SK-N-SH treated with all-trans-retinoic acid at 6 μM for 48 hours (cell line): ENCODE measurements around the gene NMD3.

Source experiments
- ATAC-seq: fragments of 200-7000 bp; cut with Tn5 transposase; 3 replicates; pipeline ENCODE4 v1.9.1; 2020; ENCODE audit warnings: mild to moderate bottlenecking, moderate library complexity
- ARNTL ChIP-seq: fragments of 450-650 bp; formaldehyde crosslinking; IDR thresholded peaks from 2 replicates; pipeline ENCODE4 v1.5.0; 2020; ENCODE audit warnings: low read depth, mild to moderate bottlenecking, moderate library complexity, borderline replicate concordance
- BACH2 ChIP-seq: fragments of 250-450 bp; sonication (Bioruptor Pico); IDR thresholded peaks from 2 replicates; pipeline ENCODE4 v1.9.0; 2021; ENCODE audit warnings: mild to moderate bottlenecking, borderline replicate concordance
- CSDC2 ChIP-seq: fragments of 250-450 bp; sonication (Bioruptor Pico); IDR thresholded peaks from 2 replicates; pipeline ENCODE4 v1.5.0; 2020; ENCODE audit warnings: mild to moderate bottlenecking, moderate library complexity
- CSRNP3 ChIP-seq: fragments of 250-450 bp; sonication (Bioruptor Pico); IDR thresholded peaks from 2 replicates; pipeline ENCODE4 v1.5.1; 2021; ENCODE audit warnings: mild to moderate bottlenecking, moderate library complexity
- ESRRG ChIP-seq: fragments of 250-450 bp; sonication (Bioruptor Pico); IDR thresholded peaks from 2 replicates; pipeline ENCODE4 v1.6.1; 2021; ENCODE audit warnings: mild to moderate bottlenecking
- ISL1 ChIP-seq: fragments of 250-450 bp; sonication (Bioruptor Pico); IDR thresholded peaks from 2 replicates; pipeline ENCODE4 v2.1.2; 2022; ENCODE audit warnings: mild to moderate bottlenecking, moderate library complexity
- OSR1 ChIP-seq: fragments of 250-450 bp; sonication (Bioruptor Pico); IDR thresholded peaks from 2 replicates; pipeline ENCODE4 v1.8.0; 2022; ENCODE audit warnings: moderate library complexity, mild to moderate bottlenecking, inconsistent platforms
- PATZ1 ChIP-seq: fragments of 250-450 bp; sonication (Bioruptor Pico); IDR thresholded peaks from 2 replicates; pipeline ENCODE4 v1.8.0; 2020; ENCODE audit warnings: mild to moderate bottlenecking, moderate library complexity, borderline replicate concordance
- POU6F1 ChIP-seq: fragments of 250-450 bp; sonication (Bioruptor Pico); IDR thresholded peaks from 2 replicates; pipeline ENCODE4 v1.8.0; 2021; ENCODE audit warnings: low read depth, mild to moderate bottlenecking, moderate library complexity, borderline replicate concordance
- PPARA ChIP-seq: fragments of 250-450 bp; sonication (Bioruptor Pico); IDR thresholded peaks from 2 replicates; pipeline ENCODE4 v1.5.0; 2020; ENCODE audit warnings: mild to moderate bottlenecking, borderline replicate concordance
- RARB ChIP-seq: fragments of 250-450 bp; sonication (Bioruptor Pico); IDR thresholded peaks from 2 replicates; pipeline ENCODE4 v1.8.0; 2021; ENCODE audit warnings: mild to moderate bottlenecking, moderate library complexity
- SNAI2 ChIP-seq: fragments of 250-450 bp; sonication (Bioruptor Pico); IDR thresholded peaks from 2 replicates; pipeline ENCODE4 v1.5.0; 2020; ENCODE audit warnings: mild to moderate bottlenecking, moderate library complexity
- TCF4 ChIP-seq: fragments of 250-450 bp; sonication (Bioruptor Pico); IDR thresholded peaks from 2 replicates; pipeline ENCODE4 v1.8.0; 2021; ENCODE audit warnings: mild to moderate bottlenecking, moderate library complexity, borderline replicate concordance
- TOX ChIP-seq: fragments of 250-450 bp; sonication (Bioruptor Pico); IDR thresholded peaks from 2 replicates; pipeline ENCODE4 v1.8.0; 2021; ENCODE audit warnings: mild to moderate bottlenecking, moderate library complexity, borderline replicate concordance
- TSHZ2 ChIP-seq: fragments of 250-450 bp; sonication (Bioruptor Pico); IDR thresholded peaks from 2 replicates; pipeline ENCODE4 v1.5.0; 2020; ENCODE audit warnings: mild to moderate bottlenecking, moderate library complexity
- ZC3H10 ChIP-seq: fragments of 250-450 bp; sonication (Bioruptor Pico); IDR thresholded peaks from 2 replicates; pipeline ENCODE4 v1.5.1; 2021; ENCODE audit warnings: mild to moderate bottlenecking, moderate library complexity
- ZFP3 ChIP-seq: fragments of 250-450 bp; sonication (Bioruptor Pico); IDR thresholded peaks from 2 replicates; pipeline ENCODE4 v1.5.0; 2020; ENCODE audit warnings: mild to moderate bottlenecking, moderate library complexity
- ZFP30 ChIP-seq: fragments of 450-650 bp; formaldehyde crosslinking; IDR thresholded peaks from 2 replicates; pipeline ENCODE4 v1.5.0; 2022; ENCODE audit warnings: mild to moderate bottlenecking, moderate library complexity
- ZNF565 ChIP-seq: fragments of 450-650 bp; formaldehyde crosslinking; conservative IDR thresholded peaks from 2 replicates; pipeline ENCODE4 v1.5.0; 2020; ENCODE audit warnings: low read depth, mild to moderate bottlenecking, moderate library complexity
- ZNF70 ChIP-seq: fragments of 450-650 bp; formaldehyde crosslinking; IDR thresholded peaks from 2 replicates; pipeline ENCODE4 v1.5.0; 2020; ENCODE audit warnings: mild to moderate bottlenecking, moderate library complexity
- ZNF8 ChIP-seq: fragments of 450-650 bp; formaldehyde crosslinking; IDR thresholded peaks from 2 replicates; pipeline ENCODE4 v1.5.0; 2020; ENCODE audit warnings: mild to moderate bottlenecking, moderate library complexity

Gene NMD3

GRCh38 chr3:161271646-161272045 lies 50.5 kb downstream of the NMD3 start:
- ATAC-seq = no peak
- TF ChIP-seq TSHZ2 (CRISPR knock-in tag) (no peak), BACH2 (CRISPR knock-in tag) (no peak), OSR1 (CRISPR knock-in tag) (no peak), ZFP30 (CRISPR knock-in tag) (no peak), CSRNP3 (CRISPR knock-in tag) (no peak), CSDC2 (CRISPR knock-in tag) (no peak), PATZ1 (CRISPR knock-in tag) (no peak), TOX (CRISPR knock-in tag) (no peak), ZNF8 (CRISPR knock-in tag) (no peak), TCF4 (CRISPR knock-in tag) (no peak), ISL1 (CRISPR knock-in tag) (no peak), ZFP3 (CRISPR knock-in tag) (no peak), SNAI2 (CRISPR knock-in tag) (no peak), ARNTL (CRISPR knock-in tag) (no peak), RARB (CRISPR knock-in tag) (no peak), POU6F1 (CRISPR knock-in tag) (no peak), ESRRG (CRISPR knock-in tag) (no peak), ZC3H10 (CRISPR knock-in tag) (no peak), ZNF565 (no peak)

GRCh38 chr3:161272524-161272923 lies 51.4 kb downstream of the NMD3 start:
- TF ChIP-seq TOX (CRISPR knock-in tag) (no peak), ZNF70 (CRISPR knock-in tag) (no peak), ISL1 (CRISPR knock-in tag) (no peak)
- ATAC-seq = no peak

GRCh38 chr3:161273589-161274218 lies 52.6 kb downstream of the NMD3 start:
- TF ChIP-seq ZC3H10 (CRISPR knock-in tag) (no peak), ZNF8 (CRISPR knock-in tag) (no peak), TOX (CRISPR knock-in tag) (no peak), PATZ1 (CRISPR knock-in tag) (no peak), RARB (CRISPR knock-in tag) (no peak), CSRNP3 (CRISPR knock-in tag) (no peak), ESRRG (CRISPR knock-in tag) (no peak), BACH2 (CRISPR knock-in tag) (no peak), ARNTL (CRISPR knock-in tag) (no peak), ZFP3 (CRISPR knock-in tag) (no peak), OSR1 (CRISPR knock-in tag) (no peak), PPARA (CRISPR knock-in tag) (no peak), ISL1 (CRISPR knock-in tag) (no peak), CSDC2 (CRISPR knock-in tag) (no peak), TSHZ2 (CRISPR knock-in tag) (no peak), ZNF70 (CRISPR knock-in tag) (no peak)
- 0 out of 3 replicates have a peak, but pooled peaks have one; percentile 32 for ATAC-seq
